GM18868 (cell line): ENCODE data around the gene NAPG.
"Not testable (repeated sequence)": the region's sequence is repeated elsewhere in the genome, so short reads cannot be mapped to it uniquely, and the experiment has no call there.

ENCODE experiments used
- ATAC-seq: cut with Tn5 transposase; IDR thresholded peaks from one replicate; pipeline ENCODE4 v1.9.1; 2021; ENCODE audit warnings: mild to moderate bottlenecking, moderate library complexity; ENCODE audit not compliant: unreplicated experiment

NAPG gene

DNA sequence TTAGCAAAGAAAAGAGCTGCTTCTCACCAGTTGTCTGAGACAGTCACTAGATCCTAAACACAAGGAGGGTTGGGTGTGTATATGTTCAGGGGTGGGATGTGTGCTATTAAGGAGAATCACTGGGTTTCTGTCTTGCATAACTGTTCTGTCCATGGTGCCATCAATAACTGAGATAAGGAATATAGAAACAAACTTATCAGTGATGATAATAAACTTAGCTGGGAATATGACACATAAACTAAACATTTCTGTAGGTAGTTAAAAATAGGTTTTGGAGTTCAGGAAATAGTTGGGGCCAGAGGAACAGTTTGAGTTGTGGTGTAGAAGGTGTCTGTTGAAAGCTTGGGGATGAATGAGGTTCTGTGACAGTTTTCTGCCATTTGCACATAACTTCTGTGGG, 17.4 kb downstream of the NAPG start:
- no peak for ATAC-seq

DNA sequence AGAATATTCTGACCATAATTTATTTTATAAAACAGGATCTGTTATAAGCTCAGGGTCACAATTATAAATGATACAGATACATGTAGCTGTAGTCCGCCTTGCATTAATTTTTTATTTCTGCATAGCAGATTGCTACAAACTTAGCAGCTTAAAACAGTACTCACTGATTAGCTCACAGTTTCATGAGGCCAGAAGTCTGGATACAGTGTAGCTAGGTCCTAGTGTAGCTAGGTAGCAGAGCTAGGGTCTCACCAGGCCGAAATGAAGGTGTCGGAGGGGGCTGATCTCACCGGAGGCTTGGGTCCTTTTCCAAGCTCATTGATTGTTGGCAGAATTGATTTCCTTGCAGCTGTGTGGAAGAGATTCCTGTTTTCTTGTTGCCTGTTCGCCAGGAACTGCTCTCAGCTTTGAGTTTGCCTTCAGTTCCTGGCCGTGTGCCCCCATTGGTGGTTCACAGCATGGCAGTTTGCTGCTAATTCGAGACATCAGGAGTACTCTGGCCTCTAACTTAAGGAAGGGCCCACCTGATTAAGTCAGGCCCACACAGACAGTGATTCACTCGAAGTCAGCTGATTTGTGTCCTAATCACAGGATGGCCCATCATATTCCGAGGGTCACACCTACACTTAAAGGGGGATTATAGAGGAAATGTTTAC, 18.4 kb downstream of the NAPG start:
- ATAC-seq: no peak

DNA sequence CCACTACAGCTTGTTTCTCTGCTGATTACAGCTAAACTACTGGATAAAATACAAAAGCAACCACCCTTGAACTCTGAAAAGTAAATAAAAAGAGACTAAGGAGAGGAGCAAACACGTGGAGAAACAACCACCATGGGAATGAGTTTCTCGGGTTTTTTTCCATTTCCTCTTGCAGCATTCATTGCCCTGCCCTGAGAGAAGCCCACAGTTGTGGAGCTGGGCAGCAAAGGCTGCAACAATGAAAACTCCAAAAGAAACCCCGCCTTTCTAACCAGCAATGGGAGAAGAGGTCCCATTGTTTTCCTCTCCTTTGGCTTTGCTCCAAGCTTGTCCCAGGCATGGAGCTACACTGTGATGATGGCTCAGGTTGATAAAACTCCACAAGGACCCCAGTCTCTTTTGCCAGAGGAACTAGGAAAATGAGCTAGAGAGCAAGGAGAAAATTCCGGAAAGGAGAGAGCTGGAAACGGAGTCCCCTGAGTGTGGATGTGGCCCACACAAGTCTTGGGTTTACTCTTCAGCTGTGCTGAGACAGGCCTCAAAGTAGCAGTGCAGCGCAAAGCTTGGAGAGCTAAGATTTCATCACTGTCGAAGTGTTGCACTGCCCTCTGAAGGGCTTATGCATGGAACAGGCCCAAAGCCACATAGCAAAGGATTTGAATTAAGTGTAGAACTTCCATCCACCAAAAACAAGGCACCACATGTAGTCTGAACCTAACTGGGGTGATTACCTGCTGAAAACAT, 20.9 kb downstream of the NAPG start:
- no peak for ATAC-seq

DNA sequence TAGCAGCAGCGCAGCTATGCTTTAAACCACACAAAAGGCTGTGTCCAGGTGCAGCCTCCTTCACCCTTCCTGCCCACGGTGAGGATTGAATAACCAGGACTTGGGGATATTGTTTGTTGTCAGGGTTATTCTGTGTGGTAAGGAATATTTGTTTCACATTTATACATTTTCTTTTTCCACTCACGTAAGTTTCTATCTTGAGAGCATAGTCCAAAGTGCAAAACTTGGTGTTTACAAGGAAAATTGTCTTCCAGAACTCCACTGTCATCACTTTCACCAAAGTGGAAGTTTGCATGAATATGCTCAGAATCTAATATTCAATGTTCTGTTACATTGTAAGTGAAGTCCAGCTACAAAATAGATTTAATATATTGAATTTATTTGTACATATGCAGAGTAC, 26.4 kb downstream of the NAPG start:
- ATAC-seq: no peak

DNA sequence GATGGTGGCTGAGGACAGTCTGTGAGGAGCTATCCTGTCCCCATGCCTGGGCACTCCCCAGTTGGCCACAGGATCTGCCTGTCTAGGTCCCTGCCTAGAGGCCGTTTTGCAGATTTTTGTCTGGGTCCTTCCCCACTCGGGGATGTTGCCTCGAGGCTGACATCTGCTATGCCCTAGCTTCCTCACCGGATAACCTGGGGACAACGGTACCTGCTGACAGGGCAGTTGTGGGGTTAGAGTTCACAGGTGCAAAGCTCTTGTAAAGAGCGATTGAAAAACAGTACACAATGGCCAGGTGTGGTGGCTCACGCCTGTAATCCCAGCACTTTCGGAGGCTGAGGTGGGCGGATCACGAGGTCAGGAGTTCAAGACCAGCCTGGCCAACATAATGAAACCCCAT, 30.4 kb downstream of the NAPG start:
- ATAC-seq: not testable (repeated sequence)

DNA sequence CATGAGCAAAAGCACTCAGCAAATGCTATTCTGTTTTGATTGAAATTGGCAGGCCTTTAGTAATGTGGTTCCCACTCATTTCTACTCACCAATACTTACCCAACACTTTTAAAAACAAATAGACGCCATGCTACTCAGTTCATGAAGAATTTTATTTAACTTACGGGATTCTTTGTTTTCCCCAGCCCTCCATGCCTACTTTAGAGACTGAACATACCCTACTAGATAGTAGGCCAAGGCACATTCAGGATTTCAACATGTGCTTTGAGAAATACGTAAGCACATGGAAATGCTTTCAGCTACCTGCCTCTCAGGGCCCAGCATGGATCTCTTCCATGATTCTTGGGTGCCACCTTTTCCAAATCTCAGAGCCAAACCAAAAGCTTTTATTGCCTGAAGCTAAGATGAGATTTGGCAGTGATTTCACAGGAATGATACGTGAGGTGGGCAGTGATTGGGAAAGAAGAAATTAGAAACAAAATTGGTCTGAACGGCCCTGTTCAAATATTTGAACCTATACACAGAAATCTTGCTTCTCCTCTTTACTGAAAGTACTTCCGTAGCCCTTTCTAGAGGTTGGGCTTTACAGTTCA, 31.4 kb downstream of the NAPG start:
- ATAC-seq: no peak

DNA sequence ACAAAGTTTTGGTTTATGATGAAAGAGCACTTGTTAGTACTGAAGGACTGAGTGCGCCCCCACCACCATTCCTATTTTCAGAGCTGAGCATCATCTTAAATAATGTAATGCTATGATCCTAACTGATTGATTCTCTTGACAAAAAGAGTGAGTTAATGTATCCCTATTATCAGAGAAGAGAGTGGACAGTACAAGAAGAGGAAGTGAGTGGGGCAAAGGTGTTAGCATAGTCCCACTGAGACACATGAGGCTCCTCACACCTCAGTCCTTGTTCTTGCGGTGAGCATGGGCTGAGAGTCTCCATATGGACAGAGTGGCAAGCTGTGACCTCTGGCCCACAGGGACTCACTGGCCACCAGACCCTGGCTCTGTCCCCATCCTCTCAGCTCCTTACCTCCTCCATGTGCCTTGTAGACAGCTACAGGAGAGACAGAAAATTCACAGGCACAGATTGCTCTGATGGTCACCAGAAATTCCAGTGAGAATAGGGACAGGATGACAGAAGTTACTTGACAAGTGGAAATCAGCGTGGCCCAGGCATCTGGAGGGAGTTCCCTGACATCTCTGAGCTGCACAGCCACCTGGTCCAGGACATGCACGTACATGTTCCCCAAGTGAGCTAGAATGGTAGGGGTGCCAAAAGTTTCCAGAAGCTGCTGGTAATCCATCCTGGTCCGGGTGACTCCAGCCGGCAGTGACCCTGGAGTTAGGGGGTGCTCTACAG, 32.6 kb downstream of the NAPG start:
- no peak for ATAC-seq

DNA sequence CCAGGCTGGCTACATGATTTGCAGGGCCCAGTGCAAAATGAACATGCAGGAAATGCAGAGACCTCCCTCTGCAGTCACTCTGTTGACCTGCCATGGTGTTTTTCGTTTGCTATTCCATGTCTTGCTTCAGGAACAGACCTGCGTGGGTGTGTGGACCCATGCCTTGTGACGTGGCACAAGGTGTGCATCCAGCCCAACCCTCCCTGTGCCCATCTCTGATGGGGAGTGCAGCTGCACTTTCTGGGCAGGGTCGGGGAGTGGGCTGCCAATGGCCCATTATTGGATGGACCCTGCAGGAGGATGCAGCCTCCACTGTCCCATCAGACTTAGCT, 33.1 kb downstream of the NAPG start:
- ATAC-seq: no peak

DNA sequence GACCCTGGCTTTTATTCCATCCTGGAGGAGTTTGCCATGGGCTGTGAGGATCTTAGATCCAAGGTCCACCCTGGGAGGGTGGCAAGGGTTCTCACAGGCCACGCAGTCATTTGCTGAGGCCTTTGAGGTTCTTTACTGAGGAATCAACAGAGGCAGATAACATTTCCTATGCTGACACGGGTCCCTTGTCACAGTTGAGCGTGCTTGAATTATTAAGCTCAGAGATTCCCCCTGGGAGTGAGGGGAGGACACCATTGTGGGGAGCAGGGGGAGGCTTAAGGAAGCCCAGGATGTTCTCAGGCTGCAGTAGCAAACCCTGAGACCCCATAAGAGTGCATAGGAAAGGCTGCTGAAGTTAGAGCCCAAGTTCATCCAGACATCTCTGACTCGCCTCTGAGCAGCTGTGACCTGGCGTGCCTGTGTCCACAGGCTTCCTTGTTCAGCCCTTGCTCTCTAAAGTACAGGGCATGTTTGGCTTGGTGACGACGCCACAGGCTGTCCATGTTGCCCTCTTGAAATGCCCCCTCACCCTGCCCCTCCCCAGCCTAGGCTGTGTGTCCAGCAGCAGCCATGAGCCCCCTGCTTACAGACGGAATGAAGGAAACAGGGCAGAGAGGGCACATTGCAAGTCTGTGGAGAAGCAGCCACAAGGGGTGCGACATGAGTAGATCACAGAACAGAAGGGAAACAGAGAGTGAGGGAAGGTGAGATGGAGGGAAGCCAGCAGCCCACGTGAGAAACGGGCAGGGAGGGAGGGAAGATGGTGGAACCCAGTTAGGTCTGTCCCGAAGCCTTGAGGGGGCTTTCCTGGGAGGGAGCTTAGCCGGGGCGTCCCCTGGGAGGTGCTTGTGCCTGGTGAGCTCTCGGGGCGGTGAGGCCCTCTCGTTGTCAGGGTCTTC, 34.0 kb downstream of the NAPG start:
- ATAC-seq: peak; percentile 76

DNA sequence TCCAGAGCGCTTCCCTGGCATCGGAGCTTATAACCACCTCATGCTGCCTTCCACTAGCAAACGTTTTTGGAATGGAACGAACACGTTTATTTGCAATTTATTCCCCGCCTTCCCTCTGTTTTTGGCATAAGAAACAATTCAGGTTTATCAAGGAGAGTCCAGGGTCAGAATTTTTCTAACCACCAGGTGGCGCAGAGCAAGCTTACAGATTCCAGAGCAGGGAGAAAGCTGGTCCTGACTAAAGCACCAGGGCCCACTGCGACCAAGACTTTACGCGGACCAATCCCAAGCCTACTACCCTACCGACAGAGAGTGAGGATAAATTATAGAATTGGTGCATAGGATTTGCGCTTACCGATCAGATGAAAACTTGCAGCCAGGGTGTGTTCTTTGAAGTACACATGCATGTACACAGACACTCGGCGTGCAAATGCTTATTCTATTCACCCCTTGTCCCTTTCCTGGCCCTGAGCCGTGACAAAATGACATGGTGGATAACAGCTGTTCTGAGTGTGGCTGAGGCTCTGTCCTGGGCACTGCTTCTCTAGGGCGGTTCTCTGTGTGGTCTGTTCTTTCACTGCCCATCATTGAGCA, 34.7 kb downstream of the NAPG start:
- peak; percentile 64 for ATAC-seq

DNA sequence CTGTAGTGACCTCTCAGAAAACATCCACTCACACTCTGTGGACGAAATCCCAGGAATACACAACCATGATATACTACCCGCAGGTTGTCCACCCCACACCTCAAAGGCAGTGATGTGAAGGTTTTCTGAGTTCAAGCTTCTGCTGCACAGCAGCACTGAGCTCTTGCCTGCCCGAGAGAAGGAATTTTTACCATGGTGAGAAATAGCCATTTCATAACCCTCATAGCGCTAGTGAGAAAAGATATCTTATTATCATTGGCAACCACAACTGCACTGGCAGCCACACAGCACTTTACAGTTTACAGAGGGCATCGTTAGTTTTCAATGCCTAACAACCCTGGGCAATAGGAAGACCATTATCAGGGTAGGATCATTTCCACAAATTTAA, 36.9 kb downstream of the NAPG start:
- ATAC-seq: no peak

DNA sequence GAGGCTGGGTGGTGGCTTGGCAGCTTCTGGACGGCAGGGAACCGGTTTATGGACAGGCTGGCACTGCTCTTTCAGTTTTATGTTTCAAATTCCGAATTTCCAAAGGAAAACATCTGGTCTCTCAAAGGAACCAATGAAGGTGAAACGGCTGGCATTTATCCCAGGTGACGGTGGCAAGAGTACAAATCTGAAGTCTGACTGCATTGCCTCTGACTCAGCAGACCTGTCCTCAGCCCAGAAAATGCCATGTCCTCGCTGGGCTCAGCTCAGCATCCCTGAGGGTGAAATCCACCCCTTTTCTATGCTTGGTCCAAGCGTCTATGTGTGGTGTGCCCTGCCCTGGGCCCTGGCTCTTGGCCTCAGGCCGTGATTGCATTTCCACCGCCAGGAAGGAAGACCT, 38.1 kb downstream of the NAPG start:
- no peak for ATAC-seq

DNA sequence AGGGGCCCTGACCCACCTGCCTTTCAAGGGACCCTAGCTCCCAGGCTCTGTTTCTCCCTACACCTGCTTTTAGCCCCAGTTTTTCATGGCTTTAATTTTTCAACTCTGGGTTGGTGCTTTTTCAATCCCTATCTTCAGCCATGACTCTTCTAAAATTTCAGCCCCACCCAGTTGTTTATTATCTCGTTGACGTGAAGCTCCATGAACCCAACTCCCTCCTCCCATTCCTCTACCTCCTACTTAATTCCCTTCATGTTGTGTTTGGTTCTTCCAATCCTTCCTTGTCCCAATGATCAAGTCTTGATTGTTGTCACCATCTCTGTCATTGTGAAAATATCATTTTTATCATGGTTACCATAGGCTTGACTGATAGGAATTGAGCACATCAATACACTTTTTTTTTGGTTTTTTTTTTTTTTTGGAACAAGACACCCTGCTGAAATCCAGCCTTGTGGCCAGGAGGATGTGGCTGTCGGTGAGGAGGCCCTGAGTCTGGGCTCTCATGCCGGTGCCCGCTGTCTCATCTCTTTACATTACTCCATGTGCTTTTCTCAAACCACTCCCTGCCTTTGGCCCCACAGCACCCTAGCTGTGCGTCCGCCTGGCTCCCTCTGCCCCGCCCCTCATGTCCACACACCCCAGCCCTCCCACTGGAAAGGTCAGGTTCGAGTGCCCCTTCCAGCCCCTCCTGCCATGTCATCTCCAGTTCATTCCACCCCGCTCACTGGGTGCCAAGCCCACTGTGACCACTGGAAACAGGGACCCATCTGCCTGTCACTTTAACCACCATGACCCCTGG, 39.3 kb downstream of the NAPG start:
- no peak for ATAC-seq

DNA sequence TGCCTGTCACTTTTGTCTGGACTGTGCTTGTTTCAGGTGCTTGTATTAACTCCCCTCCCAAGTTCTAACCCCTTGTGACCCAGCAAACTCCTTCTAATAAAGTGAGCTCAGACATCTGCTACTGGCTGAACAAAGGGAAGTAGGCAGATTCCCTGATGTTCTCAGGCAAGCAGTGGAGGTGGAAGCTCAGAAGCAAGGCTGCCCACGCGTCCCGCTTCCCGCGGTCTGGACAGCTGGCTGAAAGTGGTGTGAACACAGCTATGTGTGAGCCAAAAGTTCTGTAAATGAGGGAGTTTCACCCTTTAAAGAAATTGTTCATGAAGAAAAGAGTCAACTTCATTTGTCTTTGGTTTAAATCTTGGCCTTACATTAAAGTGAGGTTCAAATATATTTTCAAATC, 40.0 kb downstream of the NAPG start:
- ATAC-seq: no peak

DNA sequence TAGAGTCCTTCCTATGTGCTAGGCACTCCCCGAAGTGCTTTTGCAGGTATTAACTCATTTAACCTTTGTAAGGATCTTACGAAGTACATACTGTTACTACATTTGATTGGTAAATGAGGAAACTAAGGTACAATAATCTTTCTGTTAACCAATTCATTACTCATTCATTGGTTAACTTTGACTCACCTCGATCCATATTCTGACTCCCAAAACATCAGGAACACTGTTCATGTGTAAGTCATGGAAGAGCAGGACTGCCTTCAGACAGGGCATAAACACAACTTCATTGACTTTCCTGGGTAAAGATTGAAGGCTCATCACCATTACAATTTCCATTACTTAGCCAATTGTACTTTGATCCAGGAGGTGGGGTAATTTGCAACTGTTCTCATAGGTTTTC, 40.6 kb downstream of the NAPG start:
- ATAC-seq: no peak

DNA sequence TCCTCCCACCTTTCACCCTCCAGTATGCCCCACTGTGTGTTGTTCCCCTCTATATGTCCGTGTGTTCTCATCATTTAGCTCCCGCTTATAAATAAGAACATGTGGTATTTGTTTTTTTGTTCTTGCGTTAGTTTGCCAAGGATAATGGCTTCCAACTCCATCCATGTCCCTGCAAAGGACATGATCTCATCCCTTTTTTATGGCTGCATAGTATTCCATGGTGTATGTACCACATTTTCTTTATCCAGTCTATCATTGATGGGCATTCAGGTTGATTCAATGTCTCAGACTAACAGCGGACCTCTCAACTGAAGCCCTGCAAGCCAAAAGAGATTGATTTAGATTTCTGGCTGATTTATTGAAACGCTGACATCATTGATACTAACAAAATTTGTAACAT, 44.1 kb downstream of the NAPG start:
- ATAC-seq: not testable (repeated sequence)

DNA sequence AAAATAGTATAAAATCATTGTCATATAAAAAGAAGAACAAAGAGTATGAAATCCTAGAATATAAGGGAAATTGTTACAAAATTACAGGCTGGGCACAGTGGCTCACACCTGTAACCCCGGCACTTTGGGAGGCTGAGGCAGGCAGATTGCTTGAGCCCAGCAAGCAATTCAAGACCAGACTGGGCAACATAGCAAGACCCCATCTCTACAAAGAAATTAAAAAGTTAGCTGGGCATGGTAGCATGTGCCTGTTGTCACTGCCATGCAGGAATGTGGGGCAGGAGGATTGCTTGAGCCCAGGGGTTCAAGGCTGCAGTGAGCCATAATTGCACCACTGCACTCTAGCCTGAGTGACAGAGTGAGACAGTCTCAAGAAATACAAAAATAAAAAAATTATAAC, 44.8 kb downstream of the NAPG start:
- ATAC-seq: no peak

DNA sequence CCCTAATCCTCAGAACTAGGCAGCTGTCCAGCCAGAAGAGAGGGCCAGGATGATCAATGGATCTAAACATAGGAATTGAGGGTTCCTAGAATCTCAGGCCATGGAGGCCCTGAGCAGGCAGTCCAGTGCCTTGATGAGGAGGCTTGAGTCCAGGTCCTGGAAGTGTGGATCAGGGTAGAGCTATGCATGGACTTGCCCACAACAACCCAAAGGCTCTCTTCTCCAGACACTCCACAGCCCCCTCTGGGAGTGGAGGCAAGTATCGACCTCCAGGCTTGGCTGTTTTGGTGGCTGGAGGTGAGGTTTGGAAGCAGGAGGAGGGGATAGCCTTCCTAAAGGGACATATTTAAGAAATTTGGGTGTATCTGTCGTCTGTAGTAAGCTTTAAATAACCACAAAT, 45.7 kb downstream of the NAPG start:
- no peak for ATAC-seq

DNA sequence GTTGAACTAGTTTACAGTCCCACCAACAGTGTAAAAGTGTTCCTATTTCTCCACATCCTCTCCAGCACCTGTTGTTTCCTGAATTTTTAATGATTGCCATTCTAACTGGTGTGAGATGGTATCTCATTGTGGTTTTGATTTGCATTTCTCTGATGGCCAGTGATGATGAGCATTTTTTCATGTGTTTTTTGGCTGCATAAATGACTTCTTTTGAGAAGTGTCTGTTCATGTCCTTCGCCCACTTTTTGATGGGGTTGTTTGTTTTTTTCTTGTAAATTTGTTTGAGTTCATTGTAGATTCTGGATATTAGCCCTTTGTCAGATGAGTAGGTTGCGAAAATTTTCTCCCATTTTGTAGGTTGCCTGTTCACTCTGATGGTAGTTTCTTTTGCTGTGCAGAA, 47.4 kb downstream of the NAPG start:
- ATAC-seq: not testable (repeated sequence)

DNA sequence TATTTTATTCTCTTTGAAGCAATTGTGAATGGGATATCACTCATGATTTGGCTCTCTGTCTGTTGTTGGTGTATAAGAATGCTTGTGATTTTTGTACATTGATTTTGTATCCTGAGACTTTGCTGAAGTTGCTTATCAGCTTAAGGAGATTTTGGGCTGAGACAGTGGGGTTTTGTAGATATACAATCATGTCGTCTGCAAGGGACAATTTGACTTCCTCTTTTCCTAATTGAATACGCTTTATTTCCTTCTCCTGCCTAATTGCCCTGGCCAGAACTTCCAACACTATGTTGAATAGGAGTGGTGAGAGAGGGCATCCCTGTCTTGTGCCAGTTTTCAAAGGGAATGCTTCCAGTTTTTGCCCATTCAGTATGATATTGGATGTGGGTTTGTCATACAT, 48.6 kb downstream of the NAPG start:
- not testable (repeated sequence) for ATAC-seq
